CD4-positive, alpha-beta T cell treated with Interferon gamma for 1 hour (primary cell): ENCODE data around the gene TMEM200A.
"Not testable (repeated sequence)": the region's sequence is repeated elsewhere in the genome, so short reads cannot be mapped to it uniquely, and the experiment has no call there.

Source experiments
- DNase-seq: peaks from one replicate; pipeline ENCODE4 v3.0.0-alpha.2; 2020

Gene TMEM200A

DNA sequence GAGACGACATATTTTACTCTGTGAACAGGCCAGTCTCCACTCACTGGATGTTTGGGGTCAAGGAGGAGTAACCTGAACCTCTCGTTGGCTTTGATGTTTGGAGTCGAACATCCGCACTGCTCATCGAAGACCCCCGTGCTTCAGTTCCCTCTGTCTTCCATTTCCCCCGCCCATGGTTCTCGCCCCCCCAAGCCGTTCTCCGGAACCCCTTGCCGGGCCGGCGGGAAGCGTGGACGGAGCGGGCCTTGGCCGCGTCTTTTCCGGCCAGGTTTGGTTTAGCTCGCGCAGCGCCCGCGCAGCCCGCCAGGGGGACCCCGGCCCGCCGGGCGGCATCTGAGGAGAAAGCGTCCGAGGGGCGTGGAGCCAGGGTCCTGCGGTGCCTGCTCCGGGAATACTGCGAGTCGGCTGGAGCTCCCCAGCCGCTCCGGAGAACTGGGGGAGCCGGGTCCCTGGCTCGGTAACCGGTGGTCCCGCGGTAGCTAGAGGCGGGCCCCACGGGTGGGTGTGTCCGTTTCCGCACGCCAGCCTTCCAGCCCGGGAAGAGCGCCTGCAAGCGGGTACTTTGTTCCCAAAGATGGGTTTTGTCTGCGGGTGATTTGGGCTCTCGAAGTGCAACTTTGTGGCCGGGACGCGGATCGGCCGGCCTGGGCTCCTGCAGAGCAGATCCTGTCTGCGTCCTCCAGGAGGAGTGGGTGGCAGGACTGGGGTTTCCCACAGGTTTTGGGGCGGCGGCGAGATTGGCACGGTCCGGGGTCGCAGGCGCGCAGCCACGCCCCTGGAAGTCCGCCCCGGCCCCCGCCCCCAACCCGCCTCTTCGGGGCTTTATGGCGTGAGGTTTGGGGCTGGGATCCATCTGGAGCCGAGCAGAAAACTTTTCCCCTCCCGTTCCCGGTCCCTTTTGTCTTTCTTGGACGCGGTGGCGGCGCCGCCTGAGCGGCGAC is at the start of gene TMEM200A:
Gene TMEM200A (plus strand): TSS at position 852 of the 941 bp plus-strand sequence. CDS start 74,406 bp downstream, outside the sequence.
- DNase-seq: no peak

- no peak for DNase-seq
These were observed 44.9 kb upstream of the TMEM200A start for GRCh38 chr6:130320908-130321307.

- peak; percentile 38 for DNase-seq
These were observed 43.0 kb upstream of the TMEM200A start for GRCh38 chr6:130322673-130323268.

- DNase-seq: no peak
These were observed 41.2 kb upstream of the TMEM200A start for GRCh38 chr6:130324657-130325056.

GRCh38 chr6:130326496-130326895 is 39.3 kb upstream of the TMEM200A start:
- no peak for DNase-seq

GRCh38 chr6:130337534-130337933 is 28.3 kb upstream of the TMEM200A start:
- no peak for DNase-seq

DNA sequence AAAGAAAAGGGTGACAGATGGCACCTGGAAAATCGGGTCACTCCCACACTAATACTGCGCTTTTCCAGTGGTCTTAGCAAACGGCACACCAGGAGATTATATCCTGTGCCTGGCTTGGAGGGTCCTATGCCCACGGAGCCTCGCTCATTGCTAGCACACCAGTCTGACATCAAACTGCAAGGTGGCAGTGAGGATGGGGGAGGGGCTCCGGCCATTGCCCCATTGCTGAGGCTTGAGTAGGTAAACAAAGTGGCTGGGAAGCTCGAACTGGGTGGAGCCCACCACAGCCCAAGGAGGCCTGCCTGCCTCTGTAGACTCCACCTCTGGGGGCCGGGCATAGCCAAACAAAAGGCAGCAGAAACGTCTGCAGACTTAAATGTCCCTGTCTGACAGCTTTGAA is 19.5 kb upstream of the TMEM200A start:
- DNase-seq: not testable (repeated sequence)

DNA sequence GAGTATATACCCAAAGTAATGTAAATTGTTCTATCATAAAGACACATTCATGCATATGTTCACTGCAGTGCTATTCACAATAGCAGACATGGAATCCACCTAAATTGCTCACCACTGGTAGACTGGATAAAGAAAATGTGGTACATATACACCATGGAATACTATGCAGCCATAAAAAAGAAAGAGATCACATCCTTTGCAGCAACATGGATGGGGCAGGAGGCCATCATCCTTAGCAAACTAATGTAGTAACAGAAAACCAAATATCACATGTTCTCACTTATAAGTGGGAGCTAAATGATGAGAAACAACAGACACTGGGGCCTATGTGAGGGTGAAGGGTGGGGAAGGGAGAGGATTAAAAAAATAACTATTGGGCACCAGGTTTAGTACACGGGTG is 11.5 kb upstream of the TMEM200A start:
- DNase-seq: no peak

DNA sequence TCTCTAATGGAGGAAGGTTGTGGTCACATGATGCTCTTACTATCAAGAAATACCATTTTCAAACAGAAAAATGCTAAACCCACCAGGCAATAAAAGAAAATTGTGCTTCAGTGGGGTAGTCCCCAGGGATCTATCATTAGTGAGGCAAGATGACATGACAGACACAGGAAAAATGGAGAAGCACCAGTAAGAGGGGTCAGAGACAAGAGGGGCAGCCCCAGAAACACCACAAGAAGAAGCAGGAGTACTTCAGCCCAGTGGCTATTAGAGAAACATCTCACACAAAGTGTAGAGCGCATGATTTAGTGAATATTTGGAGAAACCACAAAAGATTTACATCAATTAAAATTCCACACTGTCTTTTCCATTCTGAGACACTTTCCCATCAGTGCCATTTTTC is 10.2 kb upstream of the TMEM200A start:
- DNase-seq: no peak

- no peak for DNase-seq
These were observed 8.4 kb upstream of the TMEM200A start for GRCh38 chr6:130357436-130357835.

- DNase-seq: no peak
These were observed 6.1 kb upstream of the TMEM200A start for GRCh38 chr6:130359736-130360135.

GRCh38 chr6:130362128-130362527 is 3.7 kb upstream of the TMEM200A start:
- no peak for DNase-seq

GRCh38 chr6:130364224-130364780 is 1.5 kb upstream of the TMEM200A start:
- no peak for DNase-seq

- DNase-seq: no peak
These were observed 539 bp downstream of the TMEM200A start for GRCh38 chr6:130366107-130367005.

DNA sequence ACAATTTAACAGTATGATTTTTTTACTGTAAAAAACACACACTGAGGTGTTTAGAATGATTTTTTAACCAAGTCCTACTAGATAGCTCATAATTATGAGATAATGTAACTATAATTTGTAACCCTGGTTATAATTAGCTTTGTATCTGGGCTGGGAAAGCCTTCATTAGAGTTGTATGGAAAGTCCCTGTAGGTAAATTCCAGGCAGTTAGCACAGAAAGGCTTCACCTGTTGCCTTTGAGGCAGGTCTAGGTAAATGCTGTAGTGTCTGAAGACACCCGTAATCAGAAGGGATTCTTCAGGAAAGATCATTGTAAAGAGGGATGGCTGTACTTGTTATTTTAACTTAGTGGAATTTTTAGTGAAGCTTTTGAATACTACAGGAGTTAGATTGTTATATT is 1.9 kb downstream of the TMEM200A start:
- no peak for DNase-seq

- no peak for DNase-seq
These were observed 2.8 kb downstream of the TMEM200A start for GRCh38 chr6:130368576-130368975.

GRCh38 chr6:130369831-130370230 is 4.0 kb downstream of the TMEM200A start:
- DNase-seq: no peak

DNA sequence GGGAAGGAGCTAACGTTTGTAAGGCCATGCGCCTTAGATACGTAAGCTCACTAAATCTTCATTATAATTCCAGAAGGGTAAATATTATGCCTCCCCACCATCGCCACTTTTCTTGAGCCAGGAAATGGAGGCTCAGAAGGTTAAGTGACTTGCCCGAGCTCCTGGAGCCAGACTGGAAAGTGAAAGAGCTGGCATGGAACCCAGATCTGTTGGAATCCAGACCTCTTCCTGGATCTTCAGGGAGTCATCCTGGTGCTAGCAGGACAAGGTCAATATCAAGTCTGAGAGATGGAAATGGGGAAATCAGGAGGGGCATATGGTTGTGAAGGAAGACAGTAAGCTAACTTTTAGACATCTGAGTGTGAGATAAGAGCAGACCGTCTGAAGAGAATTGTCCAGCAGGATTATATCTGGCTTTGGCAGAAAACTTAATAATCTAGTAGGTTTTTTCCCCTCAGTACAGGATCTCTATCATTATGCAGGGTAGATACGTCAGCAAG is 6.2 kb downstream of the TMEM200A start:
- no peak for DNase-seq

DNA sequence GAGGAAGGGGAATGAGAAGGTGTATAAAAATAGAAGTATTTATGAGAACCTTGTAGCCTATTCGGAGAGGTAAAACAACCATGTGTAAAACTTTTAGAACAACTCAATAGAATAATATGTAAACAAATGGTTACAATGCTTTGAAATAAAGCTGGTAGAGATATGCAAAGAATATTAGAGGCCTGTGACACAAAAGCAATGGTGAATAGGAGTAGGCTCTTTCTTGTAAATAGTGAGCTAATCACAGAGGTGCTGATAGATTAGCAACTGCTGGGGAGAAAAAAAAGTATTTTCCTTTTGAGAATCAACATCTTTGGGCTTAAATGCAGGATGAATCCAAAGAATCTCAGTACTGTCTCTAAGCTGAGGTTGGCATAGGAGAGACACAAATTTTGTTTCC is 7.0 kb downstream of the TMEM200A start:
- no peak for DNase-seq

DNA sequence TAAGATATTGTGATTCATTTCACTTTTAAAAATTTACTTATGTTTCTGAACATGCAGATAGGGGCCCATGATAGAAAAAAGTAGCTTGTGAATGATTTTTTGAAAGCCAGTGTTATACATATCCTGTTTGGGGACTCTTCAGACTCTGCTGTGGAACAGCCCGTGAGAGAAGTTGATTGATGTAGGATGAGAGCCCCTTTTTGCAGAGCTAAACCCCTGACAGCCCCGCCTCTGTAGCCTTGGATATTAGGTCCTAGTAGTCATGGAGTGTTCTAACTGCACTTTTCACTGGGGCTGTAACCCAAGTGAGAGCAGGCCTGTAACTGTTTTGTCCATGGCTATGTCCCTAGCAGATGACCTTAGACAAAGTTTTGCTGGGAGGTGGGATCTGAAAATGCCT is 8.2 kb downstream of the TMEM200A start:
- DNase-seq: no peak

GRCh38 chr6:130376936-130377335 is 11.1 kb downstream of the TMEM200A start:
- no peak for DNase-seq

DNA sequence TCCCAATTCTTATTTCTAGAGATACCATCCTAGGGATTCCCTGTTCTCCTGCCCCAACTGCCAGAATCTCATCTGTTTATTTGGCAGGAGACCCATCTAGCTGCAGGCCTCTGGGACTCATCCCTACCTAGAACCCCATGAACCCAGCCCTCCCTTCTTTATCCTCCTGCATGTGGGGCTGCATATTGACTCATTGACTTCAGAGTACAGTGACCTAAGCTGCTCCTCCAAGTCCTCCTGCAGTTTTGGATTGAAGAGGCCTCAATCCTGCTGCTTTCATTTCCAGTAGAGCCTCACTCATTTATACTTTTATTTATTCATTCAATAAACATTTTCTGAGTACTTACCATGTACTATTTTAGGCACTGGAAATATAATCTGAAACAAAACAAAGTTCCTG is 11.6 kb downstream of the TMEM200A start:
- no peak for DNase-seq

GRCh38 chr6:130377915-130378314 is 12.1 kb downstream of the TMEM200A start:
- DNase-seq: no peak
